Measurements from ENCODE around the gene SH3RF3.

GRCh38 chr2:109322111-109322510 is 193.1 kb downstream of the SH3RF3 start:
- TF ChIP-seq CTCF (optimal IDR thresholded peaks at IDR 0.05 in 1 of 3, IDR thresholded peaks at IDR 0.05 in 1 of 3, conservative IDR thresholded peaks at IDR 0.05 in 1 of 3; ENCODE audit: extremely low read depth in 1 of 3, insufficient read depth in 2 of 3, low read length in 3 of 3) (no peak), EZH2 (IDR thresholded peaks at IDR 0.05; ENCODE audit: low read length) (no peak)

Measured in keratinocyte (primary cell).